GM12878 (cell line): ENCODE data around the gene MLN. TPM values are rescaled to one million over a fixed set of nuclear protein-coding genes. Genes with fewer than 3 reads are reported as not detected.

Source experiments
- ATAC-seq: fragments of 200-7000 bp; cut with Tn5 transposase; 3 replicates; pipeline ENCODE4 v1.9.1; 2020; ENCODE audit warnings: mild to moderate bottlenecking, moderate library complexity
- BruUV-seq: library from RNA; stranded (reverse); fragments of 400-500 nt; replicated peaks from 2 replicates; lab custom pipeline; 2021; lab: Mats Ljungman, UMichigan
- CTCF ChIA-PET: fragments of 300-600 bp; sonication (Branson Sonifier 250); formaldehyde crosslinking; extraction: SDS; loops from one replicate; lab custom pipeline; 2021; ENCODE audit warnings: inconsistent platforms; lab: Yijun Ruan, JAX
- POLR2A ChIA-PET: fragments of 350-600 bp; formaldehyde crosslinking; extraction: SDS; loops from one replicate; lab custom pipeline; 2021; ENCODE audit warnings: inconsistent platforms; lab: Charles Lee
- RAD21 ChIA-PET: fragments of 300-600 bp; sonication (Branson Sonifier 250); formaldehyde crosslinking; loops from one replicate; lab custom pipeline; 2023; ENCODE audit warnings: antibody characterized with exemption; ENCODE audit not compliant: unreplicated experiment; lab: Charles Lee
- SMC1A ChIA-PET: fragments of 300-600 bp; sonication (Branson Sonifier 250); formaldehyde crosslinking; loops from one replicate; lab custom pipeline; 2023; ENCODE audit not compliant: unreplicated experiment, uncharacterized antibody; lab: Charles Lee
- DNase-seq: peaks from one replicate; pipeline ENCODE4 v3.0.0-alpha.2; 2011; ENCODE audit warnings: low read depth, low spot score
- FAIRE-seq: peaks from 3 replicates; lab custom pipeline; 2011; peaks lifted over from hg19 to GRCh38; lab: Jason Lieb, UNC
- H2AFZ ChIP-seq: 2 replicates; pipeline ENCODE4 v1.6.0; 2011; ENCODE audit warnings: low read depth, low read length, control low read depth; ENCODE audit not compliant: control insufficient read depth
- H3K27ac ChIP-seq: 2 replicates; pipeline ENCODE4 v1.5.1; 2011; ENCODE audit warnings: control low read depth; ENCODE audit not compliant: control insufficient read depth, insufficient read depth
- H3K27me3 ChIP-seq, 2 experiments: replicated peaks in 1 of 2; 2 replicates each; pipeline versions ENCODE4 v1.6.0 to v1.6.1; 2011; ENCODE audit warnings: low read length in 1 of 2; ENCODE audit not compliant: control insufficient read depth in 2 of 2, insufficient read depth in 2 of 2
- H3K36me3 ChIP-seq, 2 experiments: 2 replicates each; pipeline ENCODE4 v1.5.1; 2011; ENCODE audit warnings: low read length in 1 of 2; ENCODE audit not compliant: control insufficient read depth in 2 of 2, insufficient read depth in 2 of 2
- H3K4me1 ChIP-seq: 2 replicates; pipeline ENCODE4 v1.6.1; 2011; ENCODE audit warnings: mild to moderate bottlenecking, low read length, moderate library complexity, mixed read lengths; ENCODE audit not compliant: control insufficient read depth, insufficient read depth
- H3K4me2 ChIP-seq: 2 replicates; pipeline ENCODE4 v1.6.0; 2011; ENCODE audit warnings: control low read depth; ENCODE audit not compliant: control insufficient read depth, insufficient read depth
- H3K4me3 ChIP-seq: fragments of 200-600 bp; sonication (generic); 2 replicates; pipeline ENCODE4 v1.5.1; 2016
- H3K79me2 ChIP-seq: 2 replicates; pipeline ENCODE4 v1.6.0; 2011; ENCODE audit warnings: low read length; ENCODE audit not compliant: control insufficient read depth, insufficient read depth
- H3K9ac ChIP-seq: 2 replicates; pipeline ENCODE4 v1.8.0; 2011; ENCODE audit warnings: low read length, control low read depth, mixed read lengths; ENCODE audit not compliant: control insufficient read depth, insufficient read depth
- H3K9me3 ChIP-seq: replicated peaks from 3 replicates; pipeline ENCODE4 v1.5.1; 2011; ENCODE audit warnings: mild to moderate bottlenecking, low read length; ENCODE audit not compliant: control insufficient read depth, insufficient read depth
- H4K20me1 ChIP-seq: 2 replicates; pipeline ENCODE4 v1.6.0; 2011; ENCODE audit not compliant: control insufficient read depth, insufficient read depth
- ATF2 ChIP-seq: IDR thresholded peaks from 2 replicates; pipeline ENCODE4 v1.6.1; 2012; ENCODE audit warnings: low read length, inconsistent platforms
- ATF7 ChIP-seq: fragments of 450-650 bp; IDR thresholded peaks from 2 replicates; pipeline ENCODE4 v1.6.1; 2016; ENCODE audit warnings: low read depth, mild to moderate bottlenecking
- HDGF ChIP-seq: fragments of 450-650 bp; IDR thresholded peaks from 2 replicates; pipeline ENCODE4 v1.6.1; 2016; ENCODE audit warnings: antibody characterized with exemption
- IKZF1 ChIP-seq: fragments of 450-650 bp; conservative IDR thresholded peaks from 2 replicates; pipeline ENCODE4 v1.6.1; 2017; ENCODE audit warnings: antibody characterized with exemption, mild to moderate bottlenecking
- LARP7 ChIP-seq: fragments of 450-650 bp; IDR thresholded peaks from 2 replicates; pipeline ENCODE4 v1.6.1; 2017; ENCODE audit warnings: mild to moderate bottlenecking
- MLLT1 ChIP-seq: fragments of 450-650 bp; IDR thresholded peaks from 2 replicates; pipeline ENCODE4 v1.6.1; 2016; ENCODE audit warnings: mild to moderate bottlenecking
- NR2F1 ChIP-seq: fragments of 450-650 bp; conservative IDR thresholded peaks from 2 replicates; pipeline ENCODE4 v1.6.1; 2017; ENCODE audit warnings: mild to moderate bottlenecking
- SIX5 ChIP-seq: IDR thresholded peaks from 2 replicates; pipeline ENCODE4 v1.6.1; 2011; ENCODE audit warnings: mild to moderate bottlenecking, low read depth, low read length, moderate library complexity; ENCODE audit not compliant: severe bottlenecking
- TCF7 ChIP-seq: IDR thresholded peaks from 2 replicates; pipeline ENCODE4 v1.6.1; 2014; ENCODE audit warnings: antibody characterized with exemption, borderline replicate concordance
- WGBS: methylation state at CpG from one replicate; pipeline ENCODE4 v1.1.6; 2016; ENCODE audit warnings: low lambda C conversion rate; ENCODE audit not compliant: insufficient replicate concordance, insufficient coverage; ENCODE audit errors: missing lambda C conversion rate; 5-methylcytosine and 5-hydroxymethylcytosine counted together
- in situ Hi-C: fragments of 300-500 bp; cut with MboI; formaldehyde crosslinking; loops from 9 replicates; pipeline ENCODE4 v1.14.3; 2018; ENCODE audit warnings: mixed read lengths
- intact Hi-C: fragments of 100-400 bp; cut with micrococcal nuclease; formaldehyde crosslinking; loops from one replicate; pipeline ENCODE4 v1.14.2; 2022; ENCODE audit not compliant: unreplicated experiment
- polyA plus RNA-seq, 11 experiments: library from polyadenylated mRNA; depleted of rRNA in 4 of 11; unstranded in 6 of 11; stranded (reverse) in 5 of 11; fragments of >200 nt; fragmentation: Nextera tagmentation in 4 of 11; fragmentation: Illumina TruSeq in 1 of 11; extraction: Ambion mirVana in 4 of 11; extraction: Trizol in 1 of 11; gene quantifications; 1 replicate in 1 of 11; 2 replicates in 10 of 11; pipeline versions ENCODE4 v1.2.1 to v1.2.3, GENCODE V29; 2011 to 2016; ENCODE audit warnings: inconsistent platforms in 2 of 11, missing spikeins in 2 of 11, low read depth in 1 of 11
- total RNA-seq, 4 experiments: library from RNA; depleted of rRNA in 3 of 4; stranded (reverse); fragments of >200 nt in 3 of 4; fragmentation: Illumina TruSeq in 1 of 4; extraction: Trizol in 1 of 4; gene quantifications; 2 replicates each; pipeline versions ENCODE4 v1.2.1 to v1.2.3, GENCODE V29; 2013 to 2021
- TF ChIP-seq, protein P1 (sequence below): fragments of 450-650 bp; IDR thresholded peaks from 2 replicates; pipeline ENCODE4 v1.6.1; 2017; ENCODE audit warnings: low read depth, mild to moderate bottlenecking, moderate library complexity

The MLN gene
- total and polyA plus RNA-seq, 10 of the 15 experiments (the other 5 are each of a cell fraction or from before 2014, with no cell fraction given), result not detected

DNA sequence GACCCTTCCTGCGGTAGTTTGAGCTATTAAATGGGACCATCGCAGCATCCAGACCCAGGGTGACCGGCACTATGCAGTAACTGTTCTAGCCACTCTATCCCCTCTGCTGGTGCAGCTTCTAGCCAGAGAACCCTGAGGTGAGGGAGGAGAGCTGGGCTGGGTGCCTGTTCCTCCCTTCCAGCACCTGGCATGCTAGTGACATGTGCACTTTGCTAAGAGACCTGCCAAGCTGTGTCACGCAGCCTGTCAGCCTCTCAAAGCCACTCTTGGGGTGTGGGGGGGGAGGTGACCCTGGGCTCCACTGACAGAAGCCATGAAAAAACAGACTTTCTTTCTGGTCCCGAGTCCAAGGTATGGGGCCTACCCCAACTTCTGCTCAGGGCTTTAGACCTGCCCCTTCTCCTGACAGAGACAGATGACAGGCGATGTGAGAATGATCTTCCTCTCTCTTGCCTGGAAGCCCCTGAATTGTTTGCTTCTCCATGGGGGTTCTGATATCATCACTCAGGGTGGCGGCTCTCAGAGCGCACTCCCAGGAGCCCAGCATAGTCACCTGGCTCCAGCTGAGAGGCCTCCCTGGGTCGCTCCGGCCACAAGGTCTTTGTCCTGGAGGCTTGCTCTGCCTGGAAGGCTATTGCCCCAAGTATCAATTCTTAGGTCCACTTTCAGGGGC is 47.2 kb upstream of the MLN start:
- ChIA-PET RAD21 (no interaction called here), SMC1A (no interaction called here), POLR2A (no interaction called here), CTCF (no interaction called here)
- H2AFZ ChIP-seq, result no peak overlapping the region
- no peak for ATAC-seq
- H3K27me3 ChIP-seq, result peaks cover 0 to 2% of the 10 kb centered on the region in 2 experiments; a peak in 3 of 4 replicates
- no peaks in the 10 kb centered on the region for H3K9me3 ChIP-seq
- H3K9ac ChIP-seq, result no peak overlapping the region
- in situ Hi-C loops (no loop called here), intact Hi-C loops (no loop called here)
- H3K79me2 ChIP-seq, result no peaks in the 10 kb centered on the region
- H3K4me3 ChIP-seq, result no peak overlapping the region
- peaks cover 5% of the 10 kb centered on the region for H3K4me1 ChIP-seq
- H3K27ac ChIP-seq, result no peak overlapping the region
- BruUV-seq, result no TSS peak
- no peak overlapping the region for H3K4me2 ChIP-seq
- 0 out of 2 replicates have a peak, but pooled peaks cover 2% of the 10 kb centered on the region for H4K20me1 ChIP-seq
- FAIRE-seq, result no peak
- WGBS, result 81% methylated on average over 10 of the region's 10 CpGs
- TF ChIP-seq ATF2 (no peak), IKZF1 (no peak), LARP7 (no peak), HDGF (no peak), ATF7 (no peak), TCF7 (no peak), MLLT1 (no peak), SIX5 (no peak), NR2F1 (no peak)
- TF ChIP-seq, protein P1, sequence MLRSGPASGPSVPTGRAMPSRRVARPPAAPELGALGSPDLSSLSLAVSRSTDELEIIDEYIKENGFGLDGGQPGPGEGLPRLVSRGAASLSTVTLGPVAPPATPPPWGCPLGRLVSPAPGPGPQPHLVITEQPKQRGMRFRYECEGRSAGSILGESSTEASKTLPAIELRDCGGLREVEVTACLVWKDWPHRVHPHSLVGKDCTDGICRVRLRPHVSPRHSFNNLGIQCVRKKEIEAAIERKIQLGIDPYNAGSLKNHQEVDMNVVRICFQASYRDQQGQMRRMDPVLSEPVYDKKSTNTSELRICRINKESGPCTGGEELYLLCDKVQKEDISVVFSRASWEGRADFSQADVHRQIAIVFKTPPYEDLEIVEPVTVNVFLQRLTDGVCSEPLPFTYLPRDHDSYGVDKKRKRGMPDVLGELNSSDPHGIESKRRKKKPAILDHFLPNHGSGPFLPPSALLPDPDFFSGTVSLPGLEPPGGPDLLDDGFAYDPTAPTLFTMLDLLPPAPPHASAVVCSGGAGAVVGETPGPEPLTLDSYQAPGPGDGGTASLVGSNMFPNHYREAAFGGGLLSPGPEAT, result no peak
- H3K36me3 ChIP-seq, result no peaks in the 10 kb centered on the region
- DNase-seq, result no peak
